Activated gamma-delta T cell treated with anti-CD3 and anti-CD28 coated beads, Interleukin-2, amount 50 U/mL, for 16 hours (primary cell): ENCODE results near the gene ARID1B.

Experiments used
- DNase-seq: peaks from one replicate; pipeline ENCODE4 v3.0.0-alpha.2; 2020; ENCODE audit warnings: low read depth

Gene ARID1B

GRCh38 chr6:157246771-157247484, 469.8 kb downstream of the ARID1B start:
- DNase-seq: no peak

DNA sequence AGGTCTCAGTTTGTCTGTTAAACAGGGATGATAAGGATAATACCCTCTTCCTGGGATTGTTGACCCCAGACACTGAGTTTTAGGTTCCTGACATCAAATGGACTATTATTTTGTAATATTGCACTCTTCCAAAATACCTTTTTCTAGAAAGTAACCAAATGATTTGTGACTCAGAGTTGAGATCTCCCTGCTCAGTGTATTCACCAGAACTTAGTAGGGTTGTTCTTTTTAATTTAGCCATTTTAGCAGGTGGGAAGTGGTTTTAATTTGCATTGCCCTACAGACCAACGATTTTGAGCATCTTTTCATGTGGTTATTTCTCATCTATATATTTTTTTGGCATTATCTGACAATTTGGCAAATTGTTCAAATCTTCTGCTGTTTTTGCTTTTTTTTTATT, 471.1 kb downstream of the ARID1B start:
- no peak for DNase-seq

GRCh38 chr6:157249826-157250225, 472.6 kb downstream of the ARID1B start:
- DNase-seq: no peak

DNA sequence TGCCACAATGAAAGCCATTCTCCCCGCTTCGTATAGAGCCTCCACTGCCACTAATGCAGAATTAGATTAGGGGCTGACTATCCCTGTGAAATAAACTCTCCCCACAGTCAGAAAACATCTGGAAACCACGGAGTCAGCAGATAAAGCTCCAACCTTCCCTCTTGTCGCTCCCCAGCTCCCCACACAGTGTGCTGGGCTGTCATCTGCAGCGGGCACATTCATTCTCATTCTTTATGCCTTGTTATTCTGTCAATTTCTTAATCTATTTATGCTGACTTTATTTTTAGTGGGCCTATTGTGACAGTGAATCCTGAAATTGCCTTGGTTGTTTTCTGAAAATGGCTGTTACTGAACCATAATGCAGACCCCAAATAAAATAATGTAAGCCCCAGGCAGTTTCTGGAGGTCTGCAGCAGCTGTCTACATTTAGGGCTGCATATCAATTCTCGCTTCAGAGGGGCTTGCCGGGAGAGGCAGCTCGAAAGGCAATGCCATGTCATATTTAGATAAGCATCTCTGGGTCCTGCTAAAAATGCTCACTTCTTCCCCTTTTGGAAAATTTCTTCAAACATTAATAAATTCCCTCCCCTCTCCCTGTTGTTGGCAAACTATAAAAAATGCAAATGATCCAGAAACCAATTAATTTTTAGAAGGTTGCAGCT, 474.5 kb downstream of the ARID1B start:
- DNase-seq: no peak

- no peak for DNase-seq
Measured at GRCh38 chr6:157253017-157253416, 475.8 kb downstream of the ARID1B start.

- no peak for DNase-seq
Measured at GRCh38 chr6:157253699-157254098, 476.5 kb downstream of the ARID1B start.

DNA sequence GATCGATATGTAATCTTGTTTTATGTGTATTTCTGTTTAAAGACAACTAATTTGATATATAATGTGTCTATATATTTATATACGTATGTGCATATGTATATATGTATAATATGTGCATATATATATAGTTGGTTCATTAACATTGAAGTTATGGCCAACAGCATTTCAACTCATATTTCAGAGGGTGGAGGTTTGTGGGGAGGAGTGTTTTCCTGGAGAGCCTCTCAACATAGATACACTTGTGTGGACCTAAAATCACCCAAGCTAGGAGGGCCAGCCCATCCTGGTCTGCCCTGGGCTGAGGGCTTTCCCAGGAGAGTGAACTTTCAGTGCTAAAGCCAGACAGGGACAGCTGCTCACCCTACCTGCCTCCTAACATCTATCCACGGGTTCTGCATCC, 477.4 kb downstream of the ARID1B start:
- DNase-seq: no peak

DNA sequence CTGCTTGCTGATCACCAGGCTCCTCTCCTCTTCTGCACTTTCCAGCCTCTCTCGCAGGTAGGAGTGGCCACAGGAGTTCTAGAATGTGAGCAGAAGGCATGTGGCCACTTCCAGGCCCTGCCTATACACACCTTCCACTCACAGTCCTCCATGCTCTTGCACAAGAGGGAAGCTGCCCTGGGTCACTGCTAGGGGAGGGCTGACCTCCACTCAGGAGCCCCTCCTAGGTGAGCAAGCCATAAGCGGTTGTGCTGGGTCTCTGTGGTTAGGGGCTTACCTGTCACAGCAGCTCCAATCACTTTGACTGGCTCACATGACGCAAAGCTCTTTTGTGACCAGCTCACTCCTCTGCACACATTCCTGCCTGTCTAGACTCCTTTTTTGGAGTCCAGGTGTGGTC, 477.9 kb downstream of the ARID1B start:
- DNase-seq: no peak

DNA sequence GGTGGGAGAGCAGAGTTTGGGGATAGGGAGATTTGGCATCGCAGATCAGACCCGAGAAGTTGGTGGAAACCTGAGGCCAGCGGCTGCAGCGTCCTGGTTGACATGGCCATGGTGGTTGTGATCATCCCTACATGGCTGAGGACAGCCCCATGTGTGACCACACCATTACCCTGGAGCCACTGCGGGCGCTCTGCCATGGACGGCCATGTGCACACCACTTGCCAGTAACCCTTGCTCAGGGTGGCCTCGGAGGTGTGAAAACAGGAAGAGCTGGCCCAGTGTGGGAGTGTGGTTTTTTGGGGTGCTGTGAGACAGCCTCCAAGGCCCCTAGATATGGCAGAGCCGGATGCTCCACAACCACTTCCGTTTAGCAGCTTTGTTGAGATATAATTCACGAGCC, 481.7 kb downstream of the ARID1B start:
- no peak for DNase-seq

- DNase-seq: no peak
Measured at GRCh38 chr6:157259443-157259842, 482.3 kb downstream of the ARID1B start.
